HCT116 (cell line): ENCODE data around the gene INO80. TPM values are rescaled to one million over a fixed set of nuclear protein-coding genes. Genes with fewer than 3 reads are reported as not detected.

Experiments used
- ATAC-seq: fragments of 200-7000 bp; cut with Tn5 transposase; 2 replicates; pipeline ENCODE4 v1.9.1; 2020; ENCODE audit warnings: mild to moderate bottlenecking, moderate library complexity
- BruUV-seq: library from RNA; stranded (reverse); fragments of 400-500 nt; replicated peaks from 2 replicates; lab custom pipeline; 2021; lab: Mats Ljungman, UMichigan
- CTCF ChIA-PET: fragments of 300-600 bp; sonication (Branson Sonifier 250); formaldehyde crosslinking; loops from one replicate; lab custom pipeline; 2021; ENCODE audit warnings: antibody characterized with exemption; lab: Charles Lee
- POLR2A ChIA-PET: fragments of 300-600, 350-600 bp; sonication (Branson Sonifier 250); formaldehyde crosslinking; loops from one replicate; lab custom pipeline; 2021; ENCODE audit warnings: antibody characterized with exemption; lab: Charles Lee
- RAD21 ChIA-PET, 2 experiments: fragments of 300-600 bp; sonication (Branson Sonifier 250); formaldehyde crosslinking; loops; one replicate each; lab custom pipeline; 2023; ENCODE audit warnings: low total read pairs in 2 of 2; ENCODE audit not compliant: uncharacterized antibody in 2 of 2, unreplicated experiment in 2 of 2, low non-redundant PET in 1 of 2; lab: Charles Lee
- DNase-seq: peaks from one replicate; pipeline ENCODE4 v3.0.0-alpha.2; 2010; ENCODE audit warnings: low read depth, low spot score
- H2AFZ ChIP-seq: fragments of 200-600 bp; shearing (Covaris generic), sonication (generic); 2 replicates; pipeline ENCODE4 v1.6.1; 2017; ENCODE audit warnings: low read depth, mixed run types, mixed read lengths, antibody characterized with exemption, low read length; ENCODE audit not compliant: poor library complexity, severe bottlenecking
- H3K27ac ChIP-seq: 2 replicates; pipeline ENCODE4 v1.5.1; 2012; ENCODE audit warnings: low read depth, low read length
- H3K27me3 ChIP-seq: fragments of 200-600 bp; sonication (generic); 2 replicates; pipeline ENCODE4 v1.6.1; 2016; ENCODE audit warnings: mixed run types, low read length, mixed read lengths; ENCODE audit not compliant: insufficient read depth
- H3K36me3 ChIP-seq, 2 experiments: fragments of 200-500 bp in 1 of 2; fragments of 200-600 bp in 1 of 2; sonication (Bioruptor generic) in 1 of 2; sonication (generic) in 1 of 2; 2 replicates each; pipeline versions ENCODE4 v1.5.1 to v1.6.1; 2014 to 2016; ENCODE audit warnings: low read length in 2 of 2, inconsistent platforms in 1 of 2, mixed read lengths in 1 of 2, mixed run types in 1 of 2; ENCODE audit not compliant: insufficient read depth in 2 of 2, control insufficient read depth in 1 of 2
- H3K4me1 ChIP-seq, 2 experiments: fragments of 200-600 bp in 1 of 2; sonication (generic) in 1 of 2; 2 replicates each; pipeline versions ENCODE4 v1.5.1 to v1.6.1; 2012 to 2017; ENCODE audit warnings: low read length in 2 of 2, inconsistent platforms in 1 of 2, mild to moderate bottlenecking in 1 of 2, mixed read lengths in 1 of 2, mixed run types in 1 of 2, moderate library complexity in 1 of 2; ENCODE audit not compliant: insufficient read depth in 2 of 2, control insufficient read depth in 1 of 2
- H3K4me2 ChIP-seq: fragments of 200-600 bp; sonication (generic); 2 replicates; pipeline ENCODE4 v1.6.1; 2017; ENCODE audit warnings: mixed run types, low read length, mixed read lengths
- H3K4me3 ChIP-seq, 2 experiments: fragments of 200-600 bp in 1 of 2; sonication (generic) in 1 of 2; replicated peaks in 1 of 2; 2 replicates each; pipeline ENCODE4 v1.5.1; 2011 to 2016; ENCODE audit warnings: low read length in 2 of 2, control low read depth in 1 of 2, low read depth in 1 of 2, mild to moderate bottlenecking in 1 of 2, mixed read lengths in 1 of 2, mixed run types in 1 of 2
- H3K79me2 ChIP-seq: fragments of 200-600 bp; sonication (generic); 2 replicates; pipeline ENCODE4 v1.6.1; 2017; ENCODE audit warnings: mild to moderate bottlenecking, mixed run types, low read length, moderate library complexity, mixed read lengths; ENCODE audit not compliant: insufficient read depth
- H3K9ac ChIP-seq: fragments of 200-600 bp; sonication (generic); 2 replicates; pipeline ENCODE4 v1.6.1; 2016; ENCODE audit warnings: low read length, mixed read lengths
- H3K9me2 ChIP-seq: fragments of 200-600 bp; sonication (generic), shearing (Covaris generic); 2 replicates; pipeline ENCODE4 v1.6.1; 2017; ENCODE audit warnings: mixed run types, mild to moderate bottlenecking, moderate library complexity; ENCODE audit not compliant: insufficient read depth
- H3K9me3 ChIP-seq, 2 experiments: fragments of 200-500 bp in 1 of 2; fragments of 200-600 bp in 1 of 2; sonication (Bioruptor generic) in 1 of 2; sonication (generic) in 1 of 2; 2 replicates each; pipeline ENCODE4 v1.6.1; 2014 to 2017; ENCODE audit warnings: low read length in 2 of 2, mixed read lengths in 2 of 2, inconsistent platforms in 1 of 2, low read depth in 1 of 2, mild to moderate bottlenecking in 1 of 2, mixed run types in 1 of 2, moderate library complexity in 1 of 2; ENCODE audit not compliant: control insufficient read depth in 1 of 2, insufficient read depth in 1 of 2
- H4K20me1 ChIP-seq: fragments of 200-600 bp; sonication (generic), shearing (Covaris generic); 2 replicates; pipeline ENCODE4 v1.6.1; 2017; ENCODE audit warnings: mixed run types, mild to moderate bottlenecking, moderate library complexity; ENCODE audit not compliant: insufficient read depth
- ATF3 ChIP-seq: IDR thresholded peaks from 2 replicates; pipeline ENCODE4 v1.6.1; 2012
- CBX3 ChIP-seq: IDR thresholded peaks from 2 replicates; pipeline ENCODE4 v1.6.1; 2012; ENCODE audit warnings: low read depth
- CEBPB ChIP-seq: IDR thresholded peaks from 2 replicates; pipeline ENCODE4 v1.6.1; 2012; ENCODE audit warnings: low read depth
- CTCF ChIP-seq, 3 experiments: fragments of 200-600 bp in 1 of 3; sonication (generic) in 1 of 3; IDR thresholded peaks in 2 of 3; conservative IDR thresholded peaks in 1 of 3; 2 replicates each; pipeline ENCODE4 v1.5.1; 2012 to 2017; ENCODE audit warnings: low read depth in 2 of 3, low read length in 2 of 3, antibody characterized with exemption in 1 of 3, borderline replicate concordance in 1 of 3, control low read depth in 1 of 3, mild to moderate bottlenecking in 1 of 3, mixed read lengths in 1 of 3, mixed run types in 1 of 3, moderate library complexity in 1 of 3; ENCODE audit not compliant: insufficient read depth in 1 of 3
- EGR1 ChIP-seq: IDR thresholded peaks from 2 replicates; pipeline ENCODE4 v1.6.1; 2012; ENCODE audit warnings: low read depth
- EZH2phosphoT487 ChIP-seq: fragments of 200-600 bp; IDR thresholded peaks from 2 replicates; pipeline ENCODE4 v1.6.1; 2018; ENCODE audit warnings: antibody characterized with exemption, borderline replicate concordance
- JUND ChIP-seq: IDR thresholded peaks from 2 replicates; pipeline ENCODE4 v1.6.1; 2012
- POLR2A ChIP-seq: IDR thresholded peaks from 2 replicates; pipeline ENCODE4 v1.7.0; 2011; ENCODE audit warnings: borderline replicate concordance; ENCODE audit not compliant: insufficient read depth, insufficient read length; ENCODE audit errors: extremely low read depth
- POLR2AphosphoS5 ChIP-seq: IDR thresholded peaks from 2 replicates; pipeline ENCODE4 v1.6.1; 2011; ENCODE audit warnings: mild to moderate bottlenecking, low read depth, low read length, moderate library complexity
- REST ChIP-seq: IDR thresholded peaks from 2 replicates; pipeline ENCODE4 v1.6.1; 2012; ENCODE audit warnings: low read depth
- SP1 ChIP-seq: IDR thresholded peaks from 2 replicates; pipeline ENCODE4 v1.6.1; 2012; ENCODE audit warnings: low read depth
- SRF ChIP-seq: IDR thresholded peaks from 2 replicates; pipeline ENCODE4 v1.6.1; 2012; ENCODE audit warnings: low read depth
- TCF7L2 ChIP-seq: IDR thresholded peaks from 2 replicates; pipeline ENCODE4 v1.7.0; 2011; ENCODE audit warnings: borderline replicate concordance, inconsistent platforms; ENCODE audit not compliant: insufficient read depth, insufficient read length; ENCODE audit errors: extremely low read depth
- YY1 ChIP-seq: IDR thresholded peaks from 2 replicates; pipeline ENCODE4 v1.6.1; 2011; ENCODE audit warnings: low read length, low read depth, moderate library complexity, mild to moderate bottlenecking; ENCODE audit not compliant: insufficient replicate concordance; ENCODE audit errors: extremely low read depth
- intact Hi-C: fragments of 100-400 bp; cut with micrococcal nuclease; formaldehyde crosslinking; loops from 2 replicates; pipeline ENCODE4 v1.10.0; 2022
- total RNA-seq: library from RNA; stranded (reverse); gene quantifications from one replicate; pipeline ENCODE4 v1.2.1, GENCODE V29; 2021; ENCODE audit not compliant: unreplicated experiment

Gene INO80
- total RNA-seq, 1 experiment from 2014 or later = 28.2 TPM

- intact Hi-C loops = no loop called here
- Histone ChIP-seq H3K27me3 (no peaks in the 10 kb centered on the region), H3K27ac (no peak overlapping the region), H3K79me2 (no peaks in the 10 kb centered on the region), H3K4me2 (no peak overlapping the region), H4K20me1 (no peaks in the 10 kb centered on the region), H3K9me3 (no peaks in the 10 kb centered on the region), H3K36me3 (peaks cover 19 to 37% of the 10 kb centered on the region in 2 experiments), H3K9me2 (no peaks in the 10 kb centered on the region), H2AFZ (no peak overlapping the region), H3K4me1 (peaks cover 0 to 3% of the 10 kb centered on the region in 2 experiments; a peak in 1 of 4 replicates), H3K4me3 (no peak overlapping the region), H3K9ac (no peak overlapping the region)
- CTCF ChIA-PET = no interaction called here
- RAD21 ChIA-PET = interaction anchor here in 1 of 2 experiments (0.6 kb wide), 1 partner anchor 44 kb away, joined by 10 read pairs; no protein-coding TSS in a partner anchor
- DNase-seq (no peak), ATAC-seq (no peak)
- no TSS peak for BruUV-seq
- TF ChIP-seq CBX3 (no peak), JUND (no peak), EGR1 (no peak), SRF (no peak), SP1 (no peak), TCF7L2 (no peak), YY1 (no peak), REST (no peak), EZH2phosphoT487 (no peak), CEBPB (no peak), ATF3 (no peak), CTCF (IDR thresholded peaks at IDR 0.05 in 2 of 3, conservative IDR thresholded peaks at IDR 0.05 in 1 of 3; ENCODE audit: borderline replicate concordance in 1 of 3, insufficient read depth in 1 of 3, low read depth in 2 of 3, low read length in 2 of 3) (no peak), POLR2A (no peak), POLR2AphosphoS5 (no peak)
- POLR2A ChIA-PET = interaction anchor here (2.9 kb wide), 1 partner anchor 22 kb away, joined by 8 read pairs; the partner anchor contains the start of gene CHAC1
Measured at GRCh38 chr15:40974879-40975278, 141.2 kb downstream of the INO80 start.
